Measurements from ENCODE around the gene METTL5. TPM values are rescaled to one million over a fixed set of nuclear protein-coding genes. Genes with fewer than 3 reads are reported as not detected.
A peak's percentile ranks its signal among the peaks of the same experiment; 100 is the strongest.

METTL5 gene
- total RNA-seq, 1 experiment from 2014 or later = 103 TPM

DNA sequence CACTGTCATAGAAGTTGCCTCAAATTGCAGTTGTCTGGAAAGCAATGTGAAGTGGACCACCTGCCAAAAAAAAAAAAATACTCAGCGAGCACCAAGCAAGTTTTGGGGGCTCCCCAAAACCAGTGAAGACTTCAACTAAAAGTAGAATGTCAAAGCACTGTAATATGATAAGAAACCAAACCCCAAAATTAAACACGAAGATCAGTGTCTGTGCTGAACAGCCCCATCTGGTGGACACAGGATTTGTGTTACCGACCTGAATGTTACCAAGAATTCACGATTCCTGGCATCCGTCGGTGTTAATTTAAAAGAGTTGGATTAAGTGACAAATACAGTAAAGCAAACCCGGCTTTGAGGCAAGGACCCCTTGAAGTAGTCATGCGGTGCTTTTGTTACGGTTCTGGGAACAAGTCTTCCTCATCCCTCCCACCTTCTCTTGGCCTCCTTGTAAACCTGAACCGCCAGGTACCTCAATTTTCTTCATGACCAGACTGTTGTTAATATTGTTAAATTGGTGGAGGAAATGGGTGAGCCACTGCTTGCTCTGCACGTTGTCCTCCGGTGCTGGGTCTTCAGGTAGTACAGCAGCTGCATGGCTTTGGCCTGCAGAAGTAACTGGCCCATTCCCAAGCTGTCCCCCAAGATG is 57.3 kb downstream of the METTL5 start:
- TF ChIP-seq, protein P1, sequence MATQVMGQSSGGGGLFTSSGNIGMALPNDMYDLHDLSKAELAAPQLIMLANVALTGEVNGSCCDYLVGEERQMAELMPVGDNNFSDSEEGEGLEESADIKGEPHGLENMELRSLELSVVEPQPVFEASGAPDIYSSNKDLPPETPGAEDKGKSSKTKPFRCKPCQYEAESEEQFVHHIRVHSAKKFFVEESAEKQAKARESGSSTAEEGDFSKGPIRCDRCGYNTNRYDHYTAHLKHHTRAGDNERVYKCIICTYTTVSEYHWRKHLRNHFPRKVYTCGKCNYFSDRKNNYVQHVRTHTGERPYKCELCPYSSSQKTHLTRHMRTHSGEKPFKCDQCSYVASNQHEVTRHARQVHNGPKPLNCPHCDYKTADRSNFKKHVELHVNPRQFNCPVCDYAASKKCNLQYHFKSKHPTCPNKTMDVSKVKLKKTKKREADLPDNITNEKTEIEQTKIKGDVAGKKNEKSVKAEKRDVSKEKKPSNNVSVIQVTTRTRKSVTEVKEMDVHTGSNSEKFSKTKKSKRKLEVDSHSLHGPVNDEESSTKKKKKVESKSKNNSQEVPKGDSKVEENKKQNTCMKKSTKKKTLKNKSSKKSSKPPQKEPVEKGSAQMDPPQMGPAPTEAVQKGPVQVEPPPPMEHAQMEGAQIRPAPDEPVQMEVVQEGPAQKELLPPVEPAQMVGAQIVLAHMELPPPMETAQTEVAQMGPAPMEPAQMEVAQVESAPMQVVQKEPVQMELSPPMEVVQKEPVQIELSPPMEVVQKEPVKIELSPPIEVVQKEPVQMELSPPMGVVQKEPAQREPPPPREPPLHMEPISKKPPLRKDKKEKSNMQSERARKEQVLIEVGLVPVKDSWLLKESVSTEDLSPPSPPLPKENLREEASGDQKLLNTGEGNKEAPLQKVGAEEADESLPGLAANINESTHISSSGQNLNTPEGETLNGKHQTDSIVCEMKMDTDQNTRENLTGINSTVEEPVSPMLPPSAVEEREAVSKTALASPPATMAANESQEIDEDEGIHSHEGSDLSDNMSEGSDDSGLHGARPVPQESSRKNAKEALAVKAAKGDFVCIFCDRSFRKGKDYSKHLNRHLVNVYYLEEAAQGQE (IDR thresholded peaks at IDR 0.05; ENCODE audit: low read depth) = no peak
- TF ChIP-seq, protein P2, sequence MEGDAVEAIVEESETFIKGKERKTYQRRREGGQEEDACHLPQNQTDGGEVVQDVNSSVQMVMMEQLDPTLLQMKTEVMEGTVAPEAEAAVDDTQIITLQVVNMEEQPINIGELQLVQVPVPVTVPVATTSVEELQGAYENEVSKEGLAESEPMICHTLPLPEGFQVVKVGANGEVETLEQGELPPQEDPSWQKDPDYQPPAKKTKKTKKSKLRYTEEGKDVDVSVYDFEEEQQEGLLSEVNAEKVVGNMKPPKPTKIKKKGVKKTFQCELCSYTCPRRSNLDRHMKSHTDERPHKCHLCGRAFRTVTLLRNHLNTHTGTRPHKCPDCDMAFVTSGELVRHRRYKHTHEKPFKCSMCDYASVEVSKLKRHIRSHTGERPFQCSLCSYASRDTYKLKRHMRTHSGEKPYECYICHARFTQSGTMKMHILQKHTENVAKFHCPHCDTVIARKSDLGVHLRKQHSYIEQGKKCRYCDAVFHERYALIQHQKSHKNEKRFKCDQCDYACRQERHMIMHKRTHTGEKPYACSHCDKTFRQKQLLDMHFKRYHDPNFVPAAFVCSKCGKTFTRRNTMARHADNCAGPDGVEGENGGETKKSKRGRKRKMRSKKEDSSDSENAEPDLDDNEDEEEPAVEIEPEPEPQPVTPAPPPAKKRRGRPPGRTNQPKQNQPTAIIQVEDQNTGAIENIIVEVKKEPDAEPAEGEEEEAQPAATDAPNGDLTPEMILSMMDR (IDR thresholded peaks at IDR 0.05 in 2 of 3, conservative IDR thresholded peaks at IDR 0.05 in 1 of 3; ENCODE audit: borderline replicate concordance in 1 of 3, insufficient read depth in 1 of 3, low read depth in 2 of 3, low read length in 2 of 3) = peak; percentile 64 to 82 (median 69)
- TF ChIP-seq RAD21 (IDR thresholded peaks at IDR 0.05; ENCODE audit: low read depth) = peak; percentile 69
- DNase-seq (ENCODE audit: low read depth, low spot score) (peak; percentile 28), ATAC-seq (peak; percentile 70)
- H3K9ac ChIP-seq (ENCODE audit: low read length) = no peak overlapping the region
- H3K36me3 ChIP-seq (ENCODE audit: control insufficient read depth in 1 of 2, insufficient read depth in 2 of 2, low read length in 2 of 2) = no peaks in the 10 kb centered on the region
- BruUV-seq (replicated peaks) = no TSS peak
- intact Hi-C loops (cut with micrococcal nuclease) = no loop called here
- H3K79me2 ChIP-seq (ENCODE audit: insufficient read depth, low read length) = no peaks in the 10 kb centered on the region
- CTCF ChIA-PET = no interaction called here
- H3K27me3 ChIP-seq (ENCODE audit: insufficient read depth, low read length) = no peaks in the 10 kb centered on the region
- no peaks in the 10 kb centered on the region for H4K20me1 ChIP-seq (ENCODE audit: insufficient read depth)
- no peaks in the 10 kb centered on the region for H3K9me2 ChIP-seq (ENCODE audit: insufficient read depth)
- no peak overlapping the region for H3K27ac ChIP-seq (ENCODE audit: low read depth, low read length)
- RAD21 ChIA-PET (ENCODE audit: low non-redundant PET in 1 of 2, low total read pairs in 2 of 2, uncharacterized antibody in 2 of 2, unreplicated experiment in 2 of 2) = no interaction called here
- POLR2A ChIA-PET = interaction anchor here (0.5 kb wide), 1 partner anchor 315 kb away, joined by 3 read pairs; no protein-coding TSS in a partner anchor
- H2AFZ ChIP-seq (ENCODE audit: low read depth, low read length, poor library complexity, severe bottlenecking) = no peak overlapping the region
- H3K4me3 ChIP-seq (replicated peaks in 1 of 2; ENCODE audit: low read depth in 1 of 2, low read length in 2 of 2) = no peak overlapping the region
- H3K4me2 ChIP-seq (ENCODE audit: low read length) = peak overlapping the region; percentile 26; the same call in 1 of the 2 replicates
- peaks cover 0 to 11% of the 10 kb centered on the region in 2 experiments; a peak in 3 of 4 replicates for H3K4me1 ChIP-seq (ENCODE audit: control insufficient read depth in 1 of 2, insufficient read depth in 2 of 2, low read length in 2 of 2)
- H3K9me3 ChIP-seq (ENCODE audit: control insufficient read depth in 1 of 2, insufficient read depth in 1 of 2, low read depth in 1 of 2, low read length in 2 of 2) = no peaks in the 10 kb centered on the region
